Measurements from ENCODE around the gene ZNF615.
"Not testable (repeated sequence)": the region's sequence is repeated elsewhere in the genome, so short reads cannot be mapped to it uniquely, and the experiment has no call there.

Gene ZNF615

GRCh38 chr19:52024478-52024877 is 16.5 kb upstream of the ZNF615 start:
- not testable (repeated sequence) for H3K27ac ChIP-seq (ENCODE audit: insufficient read depth, low read depth, low read length, poor library complexity, severe bottlenecking); H3K4me3 ChIP-seq (ENCODE audit: insufficient read depth, low read depth, low read length); H3K4me1 ChIP-seq (ENCODE audit: control insufficient read depth, insufficient read depth, low read length); H3K27me3 ChIP-seq (ENCODE audit: control insufficient read depth, insufficient read depth, low read length, poor library complexity, severe bottlenecking); H3K9me3 ChIP-seq (ENCODE audit: control insufficient read depth, low read length)
- 96 to 98% methylated on average over 4 of the region's 4 CpGs for whole genome bisulfite sequencing, 2 experiments
- peaks cover 36% of the 10 kb centered on the region for H3K36me3 ChIP-seq (ENCODE audit: control insufficient read depth, insufficient read depth, low read length)

GRCh38 chr19:52022193-52022592 is 14.2 kb upstream of the ZNF615 start:
- H3K4me1 ChIP-seq (ENCODE audit: control insufficient read depth, insufficient read depth, low read length) = peaks cover 4% of the 10 kb centered on the region
- H3K9me3 ChIP-seq (ENCODE audit: control insufficient read depth, low read length) = no peaks in the 10 kb centered on the region
- peaks cover 51% of the 10 kb centered on the region for H3K36me3 ChIP-seq (ENCODE audit: control insufficient read depth, insufficient read depth, low read length)
- no peak overlapping the region for H3K27ac ChIP-seq (ENCODE audit: insufficient read depth, low read depth, low read length, poor library complexity, severe bottlenecking)
- H3K27me3 ChIP-seq (ENCODE audit: control insufficient read depth, insufficient read depth, low read length, poor library complexity, severe bottlenecking) = no peaks in the 10 kb centered on the region
- WGBS, 2 experiments = 94% methylated on average over 14 of the region's 15 CpGs
- H3K4me3 ChIP-seq (ENCODE audit: insufficient read depth, low read depth, low read length) = no peak overlapping the region

- Histone ChIP-seq H3K27ac (ENCODE audit: insufficient read depth, low read depth, low read length, poor library complexity, severe bottlenecking) (no peak overlapping the region), H3K4me1 (ENCODE audit: control insufficient read depth, insufficient read depth, low read length) (no peaks in the 10 kb centered on the region), H3K9me3 (ENCODE audit: control insufficient read depth, low read length) (no peaks in the 10 kb centered on the region), H3K27me3 (ENCODE audit: control insufficient read depth, insufficient read depth, low read length, poor library complexity, severe bottlenecking) (no peaks in the 10 kb centered on the region), H3K4me3 (ENCODE audit: insufficient read depth, low read depth, low read length) (no peak overlapping the region), H3K36me3 (ENCODE audit: control insufficient read depth, insufficient read depth, low read length) (peaks cover 68% of the 10 kb centered on the region)
- WGBS, 2 experiments = 93% methylated on average over 4 of the region's 4 CpGs
Observed at GRCh38 chr19:52020506-52020905, 12.5 kb upstream of the ZNF615 start.

- H3K9me3 ChIP-seq (ENCODE audit: control insufficient read depth, low read length) = no peaks in the 10 kb centered on the region
- no peak overlapping the region for H3K4me3 ChIP-seq (ENCODE audit: insufficient read depth, low read depth, low read length)
- WGBS, 2 experiments = 95 to 96% methylated on average over 1 of the region's 1 CpG
- no peaks in the 10 kb centered on the region for H3K27me3 ChIP-seq (ENCODE audit: control insufficient read depth, insufficient read depth, low read length, poor library complexity, severe bottlenecking)
- peaks cover 13% of the 10 kb centered on the region for H3K36me3 ChIP-seq (ENCODE audit: control insufficient read depth, insufficient read depth, low read length)
- no peak overlapping the region for H3K27ac ChIP-seq (ENCODE audit: insufficient read depth, low read depth, low read length, poor library complexity, severe bottlenecking)
- H3K4me1 ChIP-seq (ENCODE audit: control insufficient read depth, insufficient read depth, low read length) = no peaks in the 10 kb centered on the region
Observed at GRCh38 chr19:52010674-52011073, 2.7 kb upstream of the ZNF615 start.

- H3K4me3 ChIP-seq (ENCODE audit: insufficient read depth, low read depth, low read length) = peak overlapping the region; percentile 62
- no peaks in the 10 kb centered on the region for H3K9me3 ChIP-seq (ENCODE audit: control insufficient read depth, low read length)
- WGBS, 2 experiments = 6 to 9% methylated on average over 9 of the region's 9 CpGs
- H3K36me3 ChIP-seq (ENCODE audit: control insufficient read depth, insufficient read depth, low read length) = no peaks in the 10 kb centered on the region
- no peaks in the 10 kb centered on the region for H3K4me1 ChIP-seq (ENCODE audit: control insufficient read depth, insufficient read depth, low read length)
- no peaks in the 10 kb centered on the region for H3K27me3 ChIP-seq (ENCODE audit: control insufficient read depth, insufficient read depth, low read length, poor library complexity, severe bottlenecking)
- H3K27ac ChIP-seq (ENCODE audit: insufficient read depth, low read depth, low read length, poor library complexity, severe bottlenecking) = no peak overlapping the region
Observed at GRCh38 chr19:52007451-52007805, 583 bp downstream of the ZNF615 start.

GRCh38 chr19:51994048-51994644 is 13.9 kb downstream of the ZNF615 start:
- peaks cover 48% of the 10 kb centered on the region for H3K36me3 ChIP-seq (ENCODE audit: control insufficient read depth, insufficient read depth, low read length)
- no peak overlapping the region for H3K4me3 ChIP-seq (ENCODE audit: insufficient read depth, low read depth, low read length)
- no peaks in the 10 kb centered on the region for H3K4me1 ChIP-seq (ENCODE audit: control insufficient read depth, insufficient read depth, low read length)
- no peak overlapping the region for H3K27ac ChIP-seq (ENCODE audit: insufficient read depth, low read depth, low read length, poor library complexity, severe bottlenecking)
- H3K9me3 ChIP-seq (ENCODE audit: control insufficient read depth, low read length) = peaks cover 9% of the 10 kb centered on the region
- H3K27me3 ChIP-seq (ENCODE audit: control insufficient read depth, insufficient read depth, low read length, poor library complexity, severe bottlenecking) = no peaks in the 10 kb centered on the region
- 95 to 97% methylated on average over 2 of the region's 2 CpGs for WGBS, 2 experiments

GRCh38 chr19:51993422-51993821 is 14.6 kb downstream of the ZNF615 start:
- Histone ChIP-seq H3K4me3 (ENCODE audit: insufficient read depth, low read depth, low read length) (no peak overlapping the region), H3K9me3 (ENCODE audit: control insufficient read depth, low read length) (peaks cover 9% of the 10 kb centered on the region), H3K27me3 (ENCODE audit: control insufficient read depth, insufficient read depth, low read length, poor library complexity, severe bottlenecking) (no peaks in the 10 kb centered on the region), H3K27ac (ENCODE audit: insufficient read depth, low read depth, low read length, poor library complexity, severe bottlenecking) (no peak overlapping the region), H3K36me3 (ENCODE audit: control insufficient read depth, insufficient read depth, low read length) (peaks cover 44% of the 10 kb centered on the region), H3K4me1 (ENCODE audit: control insufficient read depth, insufficient read depth, low read length) (no peaks in the 10 kb centered on the region)
- 95 to 96% methylated on average over 9 to 10 of the region's 10 CpGs for WGBS, 2 experiments

GRCh38 chr19:51986309-51987291 is 21.4 kb downstream of the ZNF615 start, which contains the start of gene ZNF350:
Gene ZNF350 (minus strand): TSS chr19:51986840. CDS start chr19:51974360, 12,480 bp downstream.
- Histone ChIP-seq H3K9me3 (ENCODE audit: control insufficient read depth, low read length) (no peaks in the 10 kb centered on the region), H3K36me3 (ENCODE audit: control insufficient read depth, insufficient read depth, low read length) (no peaks in the 10 kb centered on the region), H3K27me3 (ENCODE audit: control insufficient read depth, insufficient read depth, low read length, poor library complexity, severe bottlenecking) (no peaks in the 10 kb centered on the region), H3K4me3 (ENCODE audit: insufficient read depth, low read depth, low read length) (peak within 1 kb of the TSS; percentile 53), H3K4me1 (ENCODE audit: control insufficient read depth, insufficient read depth, low read length) (no peaks in the 10 kb centered on the region), H3K27ac (ENCODE audit: insufficient read depth, low read depth, low read length, poor library complexity, severe bottlenecking) (no peak within 1 kb of the TSS)
- 12 to 14% methylated on average over 33 of the region's 33 CpGs for WGBS, 2 experiments

GRCh38 chr19:51983361-51983760 is 24.6 kb downstream of the ZNF615 start:
- WGBS, 2 experiments = 88 to 94% methylated on average over 4 of the region's 4 CpGs
- Histone ChIP-seq H3K27ac (ENCODE audit: insufficient read depth, low read depth, low read length, poor library complexity, severe bottlenecking) (no peak overlapping the region), H3K4me3 (ENCODE audit: insufficient read depth, low read depth, low read length) (no peak overlapping the region), H3K36me3 (ENCODE audit: control insufficient read depth, insufficient read depth, low read length) (no peaks in the 10 kb centered on the region), H3K9me3 (ENCODE audit: control insufficient read depth, low read length) (no peaks in the 10 kb centered on the region), H3K27me3 (ENCODE audit: control insufficient read depth, insufficient read depth, low read length, poor library complexity, severe bottlenecking) (no peaks in the 10 kb centered on the region), H3K4me1 (ENCODE audit: control insufficient read depth, insufficient read depth, low read length) (no peaks in the 10 kb centered on the region)

- not testable (repeated sequence) for H3K27ac ChIP-seq (ENCODE audit: insufficient read depth, low read depth, low read length, poor library complexity, severe bottlenecking); H3K4me1 ChIP-seq (ENCODE audit: control insufficient read depth, insufficient read depth, low read length); H3K36me3 ChIP-seq (ENCODE audit: control insufficient read depth, insufficient read depth, low read length); H3K27me3 ChIP-seq (ENCODE audit: control insufficient read depth, insufficient read depth, low read length, poor library complexity, severe bottlenecking); H3K4me3 ChIP-seq (ENCODE audit: insufficient read depth, low read depth, low read length); H3K9me3 ChIP-seq (ENCODE audit: control insufficient read depth, low read length)
- WGBS, 2 experiments = 90 to 93% methylated on average over 5 to 6 of the region's 6 CpGs
Observed at GRCh38 chr19:51980926-51981325, 27.1 kb downstream of the ZNF615 start.
